G401 (cell line): ENCODE data around the gene MYO18A. TPM values are rescaled to one million over a fixed set of nuclear protein-coding genes. Genes with fewer than 3 reads are reported as not detected.

Experiments used
- DNase-seq: peaks from one replicate; pipeline ENCODE4 v3.0.0-alpha.2; 2015; ENCODE audit warnings: low spot score
- in situ Hi-C: cut with HindIII; loops from 2 replicates; pipeline ENCODE4 v1.10.0; 2016; ENCODE audit warnings: low sequenced_read_pairs, mixed read lengths
- total RNA-seq: library from RNA; depleted of rRNA; stranded (reverse); fragments of >200 nt; shearing (Covaris generic); gene quantifications from 2 replicates; pipeline ENCODE4 v1.2.3, GENCODE V29; 2014

MYO18A gene
- total RNA-seq, 1 experiment from 2014 or later = 42.1 TPM

DNA sequence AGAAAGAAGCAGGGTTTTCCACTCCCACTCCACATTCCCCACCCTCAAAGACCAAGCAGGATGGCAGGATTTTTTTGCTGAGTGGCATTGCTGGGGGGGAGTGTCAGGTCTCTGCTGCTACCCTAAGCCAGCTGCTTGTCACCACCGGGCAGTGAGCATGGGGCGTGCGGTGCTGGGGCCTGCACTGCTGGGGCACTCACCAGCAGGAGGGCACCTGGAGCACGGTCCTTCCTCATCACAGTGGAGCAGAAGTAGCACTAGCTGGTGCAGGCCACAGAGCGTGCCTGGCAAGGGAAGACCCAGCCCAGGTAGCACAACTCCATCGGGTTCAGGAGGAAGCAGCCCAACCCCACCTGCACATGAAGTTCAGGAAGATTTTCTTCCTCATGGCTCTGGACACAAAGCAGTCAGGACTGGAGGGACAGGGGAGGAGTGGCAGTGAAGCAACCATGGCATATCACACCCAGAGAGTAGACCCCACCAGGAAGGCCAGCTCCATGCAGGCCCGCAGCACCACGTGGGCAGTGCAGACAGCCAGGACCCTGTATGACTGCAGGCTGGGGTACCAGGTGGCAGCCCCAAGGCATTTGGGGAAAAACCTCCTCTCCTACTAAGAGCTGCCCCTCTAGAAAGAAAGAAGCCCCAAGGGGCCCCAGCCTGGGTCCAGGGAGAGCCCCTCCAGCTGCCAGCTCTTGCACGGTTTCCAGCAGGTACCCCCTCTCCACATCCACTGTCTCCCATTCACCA is 16.7 kb upstream of the MYO18A start:
- DNase-seq = peak; percentile 33
- in situ Hi-C loops = no loop called here

DNA sequence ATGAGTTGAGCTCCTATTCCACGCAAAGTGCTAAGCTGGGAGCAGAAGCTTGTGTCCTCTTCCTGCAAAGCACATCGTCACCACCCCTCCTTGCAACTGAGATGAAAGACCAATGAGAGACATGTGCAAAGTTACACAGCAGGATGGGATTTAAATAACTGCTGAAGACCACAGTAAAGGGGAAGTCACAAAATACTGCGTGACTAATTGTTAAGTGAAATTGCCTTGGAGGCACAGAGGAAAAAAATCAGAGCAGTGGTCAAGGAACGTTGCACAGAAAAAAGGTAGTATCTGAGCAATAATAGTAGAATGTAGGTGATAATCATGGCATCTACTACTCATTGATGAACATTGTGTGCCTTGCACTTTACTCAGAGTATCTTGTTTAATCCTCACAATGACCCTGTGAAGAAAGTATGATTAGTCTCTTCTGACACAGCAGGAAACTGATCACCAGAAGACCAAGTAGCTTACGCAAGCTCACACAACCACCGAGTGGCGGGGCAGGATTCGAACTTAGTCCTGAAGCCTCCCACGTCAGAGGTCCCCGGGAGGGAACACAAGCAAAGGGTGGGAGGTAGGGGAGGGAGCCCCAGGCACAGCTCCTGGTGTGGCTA is 15.4 kb upstream of the MYO18A start:
- in situ Hi-C loops = no loop called here
- no peak for DNase-seq

DNA sequence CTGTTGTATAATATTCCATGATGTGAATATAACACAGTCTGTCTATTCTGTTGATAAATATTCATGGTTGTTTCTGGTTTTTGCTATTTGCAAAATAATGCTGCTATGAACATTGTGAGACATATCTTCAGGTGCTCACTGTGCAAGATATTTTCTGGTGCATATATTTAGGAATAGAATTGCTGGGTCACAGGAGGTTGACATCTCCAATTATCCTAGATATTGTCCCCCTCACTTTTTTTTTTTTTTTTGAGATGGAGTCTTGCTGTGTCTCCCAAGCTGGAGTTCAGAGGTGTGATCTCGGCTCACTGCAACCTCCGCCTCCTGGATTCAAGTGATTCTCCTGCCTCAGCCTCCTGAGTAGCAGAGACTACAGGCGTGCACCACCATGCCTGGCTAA is 14.5 kb upstream of the MYO18A start:
- in situ Hi-C loops = no loop called here
- no peak for DNase-seq

DNA sequence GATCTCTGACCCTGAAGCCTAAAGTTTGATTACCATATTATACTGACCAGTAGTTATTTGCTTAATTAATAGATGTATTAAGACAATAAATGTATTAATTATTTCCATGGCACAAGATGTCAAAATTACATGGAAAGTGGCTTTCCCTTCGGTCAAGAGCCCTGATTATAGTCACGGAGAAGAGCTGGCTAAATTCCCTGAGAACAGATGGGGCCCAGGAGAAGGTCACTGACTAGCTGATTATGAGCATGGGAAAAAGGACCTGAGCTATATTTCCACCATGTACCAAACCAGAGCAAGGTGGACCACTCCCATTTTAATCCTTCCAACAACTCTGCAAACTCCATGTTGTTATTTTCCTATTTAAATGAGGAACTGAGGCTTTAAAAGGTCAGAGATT is 12.9 kb upstream of the MYO18A start:
- DNase-seq = peak; percentile 94
- in situ Hi-C loops = no loop called here

GRCh38 chr17:29190592-29191207 is 10.5 kb upstream of the MYO18A start:
- no peak for DNase-seq
- in situ Hi-C loops = no loop called here

DNA sequence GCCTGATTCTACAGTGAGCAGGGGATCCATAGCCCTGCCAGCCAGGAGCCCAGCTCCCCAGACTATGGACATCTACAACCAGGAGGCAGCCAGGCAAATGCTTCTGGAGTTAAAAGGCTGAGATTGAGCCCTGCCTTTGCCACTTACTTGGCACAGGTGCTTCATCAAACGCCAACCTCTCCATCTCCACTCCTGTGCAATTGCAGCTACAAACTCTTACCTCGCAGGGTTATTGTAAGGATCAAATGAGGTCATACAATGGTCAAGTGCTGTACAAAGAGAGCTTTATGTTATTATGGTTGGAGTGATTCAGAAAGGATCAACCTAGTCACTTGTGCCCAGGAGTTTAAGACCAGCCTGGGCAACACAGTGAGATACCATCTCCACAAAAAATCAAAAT is 9.8 kb upstream of the MYO18A start:
- in situ Hi-C loops = no loop called here
- no peak for DNase-seq

- in situ Hi-C loops = no loop called here
- no peak for DNase-seq
These were observed 9.2 kb upstream of the MYO18A start for GRCh38 chr17:29189355-29189754.

- in situ Hi-C loops = no loop called here
- no peak for DNase-seq
These were observed 1.0 kb upstream of the MYO18A start for GRCh38 chr17:29181226-29181625.

GRCh38 chr17:29180788-29181160 is 576 bp upstream of the MYO18A start:
- DNase-seq = peak; percentile 48
- in situ Hi-C loops = no loop called here

DNA sequence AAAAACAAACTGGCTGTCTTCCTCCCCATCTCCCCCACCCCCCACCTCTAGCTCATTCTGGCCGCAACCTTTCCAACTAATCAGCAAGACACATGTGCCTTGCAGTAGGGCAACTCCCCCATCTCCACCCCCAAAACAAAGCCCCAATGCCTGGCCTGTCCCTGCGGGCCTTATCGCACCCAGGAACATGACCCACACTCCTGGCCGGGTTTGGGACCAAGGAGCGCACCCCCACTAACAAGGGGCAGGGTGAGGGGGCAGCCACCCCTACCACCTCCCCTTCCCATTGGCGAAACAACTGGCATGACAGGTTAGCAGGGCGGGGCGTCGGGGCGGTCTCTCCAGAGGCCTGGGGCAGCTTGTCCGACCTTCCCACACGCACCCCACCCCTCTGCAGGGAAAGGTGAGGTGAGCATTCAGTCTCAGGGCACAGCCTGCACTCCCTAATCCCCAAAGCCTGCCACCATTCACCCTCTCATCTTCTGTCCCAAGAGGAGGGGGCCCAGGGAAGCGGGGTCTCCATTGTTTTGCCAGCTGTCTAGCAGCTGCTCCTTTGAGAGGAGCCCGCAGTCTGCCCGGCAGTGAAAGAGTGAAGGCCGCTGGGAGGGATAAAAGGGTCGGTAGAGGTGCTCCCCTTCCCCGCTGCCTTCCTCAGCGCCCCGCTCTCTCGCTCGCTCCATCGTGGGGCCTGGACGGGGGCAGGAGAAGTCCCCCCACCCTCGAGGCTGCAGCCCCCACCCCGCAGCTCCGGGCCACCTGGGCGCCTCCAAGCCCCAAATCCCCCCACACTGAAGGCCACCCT is 765 bp downstream of the MYO18A start:
- peak; percentile 61 for DNase-seq

DNA sequence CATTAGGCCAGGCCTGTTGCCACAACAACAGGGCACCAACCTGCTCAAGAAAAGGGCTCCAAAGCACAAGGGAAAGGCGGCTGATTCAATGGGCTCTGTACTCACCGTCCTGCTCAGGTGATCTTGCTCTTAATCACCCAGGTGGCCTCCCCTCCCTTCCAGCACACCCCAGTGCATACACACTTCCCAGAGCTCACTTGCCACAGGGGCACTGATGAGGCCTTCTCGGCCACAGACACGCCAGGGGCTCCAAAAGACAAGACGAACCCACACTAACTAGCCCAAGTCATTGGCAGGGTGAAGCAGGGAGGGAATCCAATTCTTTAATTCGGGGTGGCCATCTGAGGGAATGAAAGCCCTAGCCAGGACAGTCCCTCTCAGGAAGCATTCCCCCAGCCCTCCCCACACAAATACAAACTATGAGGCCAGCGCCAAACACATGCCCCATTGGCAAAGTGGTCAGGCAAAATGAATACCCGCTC is 1.4 kb downstream of the MYO18A start:
- in situ Hi-C loops = no loop called here
- peak; percentile 72 for DNase-seq

More for the DNA sequence above, 765 bp downstream of the MYO18A start:
- in situ Hi-C loops = no loop called here

DNA sequence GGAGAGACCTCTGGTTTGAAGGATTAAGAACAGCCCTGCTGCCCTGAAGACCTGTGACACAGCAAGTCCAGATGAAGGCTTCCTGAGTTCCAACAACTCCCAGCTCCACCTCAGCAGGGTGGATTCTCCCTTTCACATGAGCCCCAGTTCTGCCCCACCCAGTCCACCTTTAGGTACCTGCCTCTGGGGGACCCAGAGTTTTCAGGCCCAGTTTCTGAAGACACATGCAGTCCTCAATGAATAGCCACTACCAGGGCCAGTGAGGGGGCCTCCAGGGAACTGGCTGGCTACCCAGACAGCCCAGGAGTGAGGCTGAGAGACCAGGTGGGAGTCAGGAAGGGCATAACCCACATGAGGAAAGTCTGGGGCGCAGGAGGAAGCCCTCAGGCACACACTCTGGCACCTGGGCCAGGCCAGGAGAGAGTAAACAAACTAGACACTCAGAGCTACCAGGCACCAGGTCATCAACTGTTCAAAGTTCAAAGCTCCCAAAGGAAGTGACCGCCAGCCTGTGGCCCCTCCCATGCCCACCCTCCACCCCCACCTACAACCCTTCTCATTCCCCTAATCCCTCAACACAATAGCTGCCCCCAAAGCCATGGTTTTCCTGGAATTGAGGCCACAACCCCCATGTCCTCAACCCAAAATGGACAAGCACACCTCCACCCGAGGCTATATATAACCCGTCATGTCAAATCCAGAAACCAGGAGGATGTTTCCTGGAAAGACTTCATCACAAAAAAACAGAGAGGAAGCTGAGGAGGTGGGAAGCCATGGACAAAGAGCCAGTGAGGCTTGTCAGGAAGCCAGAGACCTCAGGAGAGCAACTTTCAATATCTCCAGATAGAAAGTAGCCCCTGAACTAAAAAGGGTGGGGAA is 2.1 kb downstream of the MYO18A start:
- no peak for DNase-seq

GRCh38 chr17:29177541-29177870 is 2.7 kb downstream of the MYO18A start:
- in situ Hi-C loops = no loop called here
- DNase-seq = no peak

More for the DNA sequence above, 2.1 kb downstream of the MYO18A start:
- in situ Hi-C loops = no loop called here

GRCh38 chr17:29176558-29177351 is 3.4 kb downstream of the MYO18A start:
- in situ Hi-C loops = no loop called here
- peak; percentile 56 for DNase-seq

DNA sequence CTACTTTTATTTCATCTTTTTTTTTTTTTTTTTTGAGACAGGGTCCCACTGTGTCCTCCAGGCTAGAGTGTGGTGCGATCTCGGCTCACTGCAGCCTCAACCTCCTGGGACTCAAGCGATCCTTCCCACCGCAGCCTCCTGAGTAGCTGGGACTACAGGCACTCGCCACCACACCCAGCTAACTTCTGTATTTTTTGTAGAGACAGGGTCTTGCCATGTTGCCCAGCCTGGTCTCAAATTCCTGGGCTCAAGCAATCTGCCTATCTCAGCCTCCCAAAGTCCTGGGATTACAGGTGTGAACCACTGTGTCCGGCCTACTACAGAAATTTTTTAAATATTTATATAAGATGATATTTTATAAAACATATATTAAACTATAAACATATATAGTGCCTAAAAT is 4.8 kb downstream of the MYO18A start:
- no peak for DNase-seq
- in situ Hi-C loops = no loop called here

- in situ Hi-C loops = loop anchor here (25.0 kb wide), 1 partner anchor 90 kb away; no protein-coding TSS in a partner anchor
- DNase-seq = no peak
These were observed 7.6 kb downstream of the MYO18A start for GRCh38 chr17:29172589-29172988.

GRCh38 chr17:29170682-29171081 is 9.5 kb downstream of the MYO18A start:
- DNase-seq = no peak
- in situ Hi-C loops = loop anchor here (25.0 kb wide), 1 partner anchor 92 kb away; no protein-coding TSS in a partner anchor
